LNCAP (cell line): ENCODE results near the gene NDUFB3.

Experiments used
- TF ChIP-seq, protein P1 (sequence below): fragments of 450-650 bp; IDR thresholded peaks from 2 replicates; pipeline ENCODE4 v1.5.1; 2017; ENCODE audit warnings: mild to moderate bottlenecking

Gene NDUFB3

DNA sequence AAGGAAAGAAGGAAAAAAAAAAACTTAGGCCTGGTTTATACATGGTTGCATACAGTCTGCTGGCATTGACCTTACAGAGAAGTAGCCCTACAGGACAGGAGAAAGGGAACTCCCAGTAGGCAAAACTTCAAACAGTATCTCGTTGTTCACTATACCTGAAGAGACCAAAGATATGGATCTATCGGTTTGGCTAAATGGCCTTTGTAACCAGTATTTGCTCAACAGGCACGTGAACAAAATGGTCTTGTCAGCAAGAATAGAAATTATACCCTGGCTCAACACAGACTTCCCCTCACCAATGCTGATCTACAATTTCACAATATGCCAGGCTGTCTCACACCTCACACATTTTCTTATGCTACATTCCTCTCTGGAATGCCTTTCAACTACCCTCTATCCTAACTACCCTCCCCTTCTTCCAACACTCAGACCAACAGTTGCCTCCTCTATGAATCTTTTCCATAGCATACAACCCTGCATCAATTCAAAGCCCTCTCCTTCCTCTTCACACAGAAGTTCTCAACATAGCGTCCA is 14.0 kb upstream of the NDUFB3 start:
- TF ChIP-seq, protein P1, sequence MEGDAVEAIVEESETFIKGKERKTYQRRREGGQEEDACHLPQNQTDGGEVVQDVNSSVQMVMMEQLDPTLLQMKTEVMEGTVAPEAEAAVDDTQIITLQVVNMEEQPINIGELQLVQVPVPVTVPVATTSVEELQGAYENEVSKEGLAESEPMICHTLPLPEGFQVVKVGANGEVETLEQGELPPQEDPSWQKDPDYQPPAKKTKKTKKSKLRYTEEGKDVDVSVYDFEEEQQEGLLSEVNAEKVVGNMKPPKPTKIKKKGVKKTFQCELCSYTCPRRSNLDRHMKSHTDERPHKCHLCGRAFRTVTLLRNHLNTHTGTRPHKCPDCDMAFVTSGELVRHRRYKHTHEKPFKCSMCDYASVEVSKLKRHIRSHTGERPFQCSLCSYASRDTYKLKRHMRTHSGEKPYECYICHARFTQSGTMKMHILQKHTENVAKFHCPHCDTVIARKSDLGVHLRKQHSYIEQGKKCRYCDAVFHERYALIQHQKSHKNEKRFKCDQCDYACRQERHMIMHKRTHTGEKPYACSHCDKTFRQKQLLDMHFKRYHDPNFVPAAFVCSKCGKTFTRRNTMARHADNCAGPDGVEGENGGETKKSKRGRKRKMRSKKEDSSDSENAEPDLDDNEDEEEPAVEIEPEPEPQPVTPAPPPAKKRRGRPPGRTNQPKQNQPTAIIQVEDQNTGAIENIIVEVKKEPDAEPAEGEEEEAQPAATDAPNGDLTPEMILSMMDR = no peak

DNA sequence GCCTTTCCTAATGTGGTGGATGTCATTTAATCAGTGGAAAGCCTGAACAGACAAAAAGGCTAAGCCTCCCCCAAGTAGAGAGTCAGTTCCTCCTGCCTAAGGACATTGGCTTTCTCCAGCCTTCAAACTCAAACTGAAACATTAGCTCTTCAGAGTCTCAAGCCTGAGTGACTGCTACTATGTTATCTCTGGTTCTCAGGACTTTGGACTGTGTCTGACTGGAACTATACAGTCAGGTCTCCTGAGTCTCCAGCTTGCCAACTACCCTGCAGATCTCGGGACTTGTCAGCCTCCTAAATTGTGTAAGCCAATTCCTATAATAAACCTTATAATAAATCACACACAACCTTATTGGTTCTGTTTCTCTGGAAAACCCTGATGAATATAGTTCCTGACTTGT is 12.9 kb upstream of the NDUFB3 start:
- TF ChIP-seq, protein P1 = no peak

DNA sequence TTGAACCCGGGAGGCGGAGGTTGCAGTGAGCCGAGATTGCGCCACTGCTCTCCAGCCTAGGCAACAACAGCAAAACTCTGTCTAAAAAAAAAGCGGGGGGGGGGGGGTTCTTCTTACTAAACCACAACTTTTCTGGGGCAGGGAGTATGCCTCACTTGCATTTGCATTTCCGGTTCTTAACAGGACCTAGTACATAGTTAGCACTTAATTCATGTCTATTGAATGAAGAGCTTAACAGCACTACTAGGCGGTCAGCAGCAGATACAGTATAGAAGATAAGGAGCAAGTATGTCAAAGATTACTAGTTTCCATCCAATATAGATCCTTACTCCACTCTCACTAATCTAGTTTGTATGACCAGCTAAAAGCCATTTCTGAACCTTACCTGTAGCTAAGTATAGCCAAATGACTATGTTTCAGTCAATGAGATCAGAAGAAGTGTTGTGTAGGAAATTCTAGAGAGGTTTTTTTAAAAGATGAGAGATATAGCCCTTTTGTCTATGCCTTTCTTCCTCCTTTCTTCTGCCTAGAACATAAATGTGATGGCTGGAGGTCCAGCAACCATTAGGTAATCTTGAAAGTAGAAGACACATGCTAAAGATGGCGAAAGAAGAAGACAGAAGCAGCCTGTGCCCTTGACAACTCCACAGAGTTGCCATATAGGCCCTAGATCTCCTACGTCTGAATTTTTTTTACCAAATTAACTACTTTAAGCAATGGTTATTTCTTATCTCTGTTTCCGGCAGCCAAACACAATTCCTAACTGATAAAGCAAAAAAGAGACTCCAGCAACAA is 11.6 kb upstream of the NDUFB3 start:
- TF ChIP-seq, protein P1 = no peak

DNA sequence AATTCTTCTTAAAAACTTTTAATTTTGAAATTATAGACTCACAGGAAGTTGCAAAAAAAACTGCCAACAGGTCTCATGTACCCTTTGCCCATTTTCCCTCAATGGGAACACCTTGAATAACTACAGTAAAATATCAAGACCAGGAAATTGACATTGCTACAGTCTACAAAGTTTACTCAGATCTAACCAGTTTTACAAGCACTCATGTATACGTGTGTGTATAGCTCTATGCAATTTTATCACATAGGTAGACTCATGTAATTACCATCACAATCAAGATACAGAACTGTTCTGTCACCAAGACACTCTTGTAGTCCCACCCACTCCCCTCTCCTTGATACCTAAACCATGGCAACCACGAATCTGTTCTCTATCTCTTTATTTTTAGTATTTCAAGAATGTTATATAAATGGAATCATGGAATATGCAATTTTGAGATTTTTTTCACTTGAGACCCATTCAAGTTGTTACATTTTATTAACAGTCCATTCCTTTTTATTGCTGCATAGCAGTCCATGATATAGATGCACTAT is 6.9 kb upstream of the NDUFB3 start:
- TF ChIP-seq, protein P1 = no peak

DNA sequence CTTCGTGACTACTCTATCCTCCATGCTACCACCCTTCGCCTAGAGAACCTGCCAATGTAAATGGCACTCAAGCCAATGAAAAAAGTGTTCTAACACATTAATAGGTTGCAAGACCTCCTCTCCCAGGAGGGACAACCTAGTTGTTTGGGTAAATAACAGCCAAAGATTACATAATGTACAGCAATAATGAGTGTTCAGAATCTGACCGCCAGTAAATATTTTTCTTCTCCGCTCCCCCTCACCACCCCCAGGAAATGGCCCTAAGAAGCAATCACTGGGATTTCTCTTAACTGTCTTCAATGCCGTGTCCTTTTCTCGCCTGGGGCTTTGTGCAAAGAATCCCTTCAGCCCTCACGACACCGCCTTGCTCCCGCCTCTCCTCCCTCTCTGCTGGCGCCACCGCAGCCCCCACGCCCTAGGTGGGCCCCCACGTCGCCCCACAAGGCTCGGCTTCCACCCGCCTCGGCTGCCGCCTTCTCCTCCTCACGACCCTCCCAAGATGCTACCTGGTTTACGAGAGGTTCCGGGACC is 788 bp upstream of the NDUFB3 start:
- TF ChIP-seq, protein P1 = no peak

DNA sequence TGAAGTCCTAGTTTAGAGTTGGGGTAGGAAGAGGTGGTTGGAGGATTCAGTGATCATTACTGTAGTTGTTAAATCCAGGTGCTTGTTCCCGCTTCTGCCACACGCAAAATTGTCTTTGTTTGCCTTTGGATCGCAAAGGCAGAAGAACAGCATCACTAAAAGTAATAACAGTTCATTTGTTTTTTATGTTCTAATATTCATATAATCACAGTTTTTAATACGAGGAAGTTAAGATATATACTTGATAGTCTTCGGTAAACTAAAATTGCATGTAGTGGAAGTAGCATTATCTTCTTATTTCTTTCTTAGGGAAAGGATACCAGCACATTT is 365 bp downstream of the NDUFB3 start:
- TF ChIP-seq, protein P1 = no peak

DNA sequence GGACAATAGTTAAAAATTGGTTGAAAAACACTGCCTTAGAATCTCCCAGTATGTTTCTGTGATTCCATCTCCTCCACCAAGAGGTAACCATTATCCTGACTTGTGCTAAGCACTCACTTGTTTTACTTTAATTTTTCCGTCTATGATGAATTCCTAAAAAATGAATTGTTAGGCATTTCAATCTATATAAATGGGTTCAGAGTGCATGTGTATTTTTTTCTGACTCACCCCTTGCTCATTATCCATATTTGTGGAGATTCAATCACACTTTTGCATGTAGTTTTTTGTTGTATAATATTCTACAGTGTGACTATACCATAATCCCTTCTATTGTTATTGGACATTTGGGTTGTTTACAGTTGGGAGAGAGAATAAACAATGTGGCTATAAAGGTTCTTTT is 1.3 kb downstream of the NDUFB3 start:
- TF ChIP-seq, protein P1 = no peak
